Measurements from ENCODE around the gene ILF3. TPM values are rescaled to one million over a fixed set of nuclear protein-coding genes. Genes with fewer than 3 reads are reported as not detected.

The ILF3 gene
- total and polyA plus RNA-seq, 2 donors (not counting 3 experiments of a cell fraction or from before 2014, with no cell fraction given) = 186 to 459 TPM

- H3K4me3 ChIP-seq (replicated peaks in 1 of 3; ENCODE audit: insufficient read depth in 1 of 3, low read depth in 1 of 3, low read length in 3 of 3) = no peak overlapping the region
- intact Hi-C loops (cut with micrococcal nuclease) (no loop called here), dilution Hi-C loops (cut with MboI; ENCODE audit: extremely low pct_ligation_motif_present, low sequenced_read_pairs) (no loop called here)
- TF ChIP-seq MYC (IDR thresholded peaks at IDR 0.05; ENCODE audit: low read depth, low read length) (no peak), GATA2 (IDR thresholded peaks at IDR 0.05; ENCODE audit: insufficient read depth, insufficient read length, low read depth, low read length) (no peak), POLR2A (IDR thresholded peaks at IDR 0.05; ENCODE audit: low read depth, low read length) (no peak)
- TF ChIP-seq, protein P1, sequence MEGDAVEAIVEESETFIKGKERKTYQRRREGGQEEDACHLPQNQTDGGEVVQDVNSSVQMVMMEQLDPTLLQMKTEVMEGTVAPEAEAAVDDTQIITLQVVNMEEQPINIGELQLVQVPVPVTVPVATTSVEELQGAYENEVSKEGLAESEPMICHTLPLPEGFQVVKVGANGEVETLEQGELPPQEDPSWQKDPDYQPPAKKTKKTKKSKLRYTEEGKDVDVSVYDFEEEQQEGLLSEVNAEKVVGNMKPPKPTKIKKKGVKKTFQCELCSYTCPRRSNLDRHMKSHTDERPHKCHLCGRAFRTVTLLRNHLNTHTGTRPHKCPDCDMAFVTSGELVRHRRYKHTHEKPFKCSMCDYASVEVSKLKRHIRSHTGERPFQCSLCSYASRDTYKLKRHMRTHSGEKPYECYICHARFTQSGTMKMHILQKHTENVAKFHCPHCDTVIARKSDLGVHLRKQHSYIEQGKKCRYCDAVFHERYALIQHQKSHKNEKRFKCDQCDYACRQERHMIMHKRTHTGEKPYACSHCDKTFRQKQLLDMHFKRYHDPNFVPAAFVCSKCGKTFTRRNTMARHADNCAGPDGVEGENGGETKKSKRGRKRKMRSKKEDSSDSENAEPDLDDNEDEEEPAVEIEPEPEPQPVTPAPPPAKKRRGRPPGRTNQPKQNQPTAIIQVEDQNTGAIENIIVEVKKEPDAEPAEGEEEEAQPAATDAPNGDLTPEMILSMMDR (IDR thresholded peaks at IDR 0.05; ENCODE audit: extremely low read depth in 1 of 2, insufficient read depth in 1 of 2, low read depth in 1 of 2, low read length in 2 of 2) = no peak
- no peaks in the 10 kb centered on the region for H3K4me1 ChIP-seq (ENCODE audit: control insufficient read depth, extremely low read depth, insufficient read depth, low read length)
- H3K9ac ChIP-seq (replicated peaks; ENCODE audit: extremely low read depth, insufficient read depth, low read length) = no peak overlapping the region
- H3K9me3 ChIP-seq (replicated peaks; ENCODE audit: control insufficient read depth, insufficient read depth, low read length) = no peaks in the 10 kb centered on the region
- H3K4me2 ChIP-seq (ENCODE audit: insufficient read depth, low read length) = no peak overlapping the region
- H3K9me1 ChIP-seq (replicated peaks; ENCODE audit: control insufficient read depth, extremely low read depth, insufficient read depth, low read length) = no peaks in the 10 kb centered on the region
- H3K79me2 ChIP-seq (ENCODE audit: control insufficient read depth, insufficient read depth, low read length) = peaks cover 76% of the 10 kb centered on the region
- H4K20me1 ChIP-seq (replicated peaks; ENCODE audit: control insufficient read depth, extremely low read depth, insufficient read depth, low read length) = no peaks in the 10 kb centered on the region
- no peaks in the 10 kb centered on the region for H3K27me3 ChIP-seq (ENCODE audit: control insufficient read depth in 2 of 2, insufficient read depth in 2 of 2, low read length in 2 of 2)
- ChIA-PET POLR2A (no interaction called here), CTCF (interaction anchor here (0.8 to 1.4 kb wide), 2 partner anchors 19 to 128 kb away, joined by 3 to 7 read pairs; partner anchors contain the start of gene DNM2)
- BruUV-seq (replicated peaks) = no TSS peak
- no peaks in the 10 kb centered on the region for H3K36me3 ChIP-seq (ENCODE audit: control insufficient read depth in 2 of 2, extremely low read depth in 1 of 2, insufficient read depth in 2 of 2, low read length in 2 of 2)
- DNase-seq (ENCODE audit: low read depth, low spot score) = no peak
- H3K27ac ChIP-seq (ENCODE audit: insufficient read depth, low read depth, low read length) = no peak overlapping the region
- no peak overlapping the region for H2AFZ ChIP-seq (ENCODE audit: low read depth, low read length)
- FAIRE-seq = no peak
Observed at GRCh38 chr19:10736189-10736588, 82.0 kb downstream of the ILF3 start.

DNA sequence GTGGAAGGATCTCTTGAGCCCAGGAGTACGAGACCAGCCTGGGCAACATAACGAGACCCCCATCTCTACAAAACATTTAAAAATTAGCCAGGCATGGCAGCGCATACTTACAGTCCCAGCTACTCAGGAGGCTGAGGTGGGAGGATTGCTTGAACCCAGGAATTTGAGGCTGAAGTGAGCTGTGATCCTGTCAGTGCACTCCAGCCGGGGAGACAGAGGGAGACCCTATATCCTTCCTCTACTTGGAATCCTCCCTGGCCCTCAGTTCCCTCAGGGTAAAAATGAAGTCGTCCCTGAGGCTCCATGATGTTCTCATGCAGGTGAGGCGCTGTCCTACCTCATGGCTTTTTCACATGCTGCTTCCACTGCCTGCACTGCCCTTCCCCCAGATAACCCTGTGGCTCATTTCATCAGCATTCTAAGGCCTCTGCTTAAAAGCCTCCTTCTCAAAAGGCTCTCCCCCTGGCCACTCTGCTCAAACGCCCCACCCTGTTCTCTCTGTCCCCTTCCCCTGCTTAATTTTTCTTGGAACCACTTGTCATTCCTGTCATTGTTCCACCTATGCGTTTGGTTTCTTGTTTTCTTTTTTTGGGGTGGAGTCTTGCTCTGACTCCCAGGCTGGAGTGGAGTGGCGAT is 82.9 kb downstream of the ILF3 start:
- no peaks in the 10 kb centered on the region for H3K9me1 ChIP-seq (replicated peaks; ENCODE audit: control insufficient read depth, extremely low read depth, insufficient read depth, low read length)
- TF ChIP-seq FOS (IDR thresholded peaks at IDR 0.05; ENCODE audit: borderline replicate concordance, insufficient read depth, low read length) (no peak), MYC (IDR thresholded peaks at IDR 0.05; ENCODE audit: low read depth, low read length) (no peak)
- POLR2A ChIA-PET = no interaction called here
- H2AFZ ChIP-seq (ENCODE audit: low read depth, low read length) = no peak overlapping the region
- H3K4me3 ChIP-seq (replicated peaks in 1 of 3; ENCODE audit: insufficient read depth in 1 of 3, low read depth in 1 of 3, low read length in 3 of 3) = no peak overlapping the region
- H3K4me1 ChIP-seq (ENCODE audit: control insufficient read depth, extremely low read depth, insufficient read depth, low read length) = peaks cover 1% of the 10 kb centered on the region
- no peak overlapping the region for H3K27ac ChIP-seq (ENCODE audit: insufficient read depth, low read depth, low read length)
- intact Hi-C loops (cut with micrococcal nuclease) (no loop called here), dilution Hi-C loops (cut with MboI; ENCODE audit: extremely low pct_ligation_motif_present, low sequenced_read_pairs) (no loop called here)
- no peaks in the 10 kb centered on the region for H3K9me3 ChIP-seq (replicated peaks; ENCODE audit: control insufficient read depth, insufficient read depth, low read length)
- H4K20me1 ChIP-seq (replicated peaks; ENCODE audit: control insufficient read depth, extremely low read depth, insufficient read depth, low read length) = no peaks in the 10 kb centered on the region
- CTCF ChIA-PET = interaction anchor here (0.8 to 1.4 kb wide), 2 partner anchors 20 to 127 kb away, joined by 3 to 7 read pairs; partner anchors contain the start of gene DNM2
- no TSS peak for BruUV-seq (replicated peaks)
- no peaks in the 10 kb centered on the region for H3K36me3 ChIP-seq (ENCODE audit: control insufficient read depth in 2 of 2, extremely low read depth in 1 of 2, insufficient read depth in 2 of 2, low read length in 2 of 2)
- FAIRE-seq (no peak), DNase-seq (ENCODE audit: low read depth, low spot score) (no peak)
- H3K79me2 ChIP-seq (ENCODE audit: control insufficient read depth, insufficient read depth, low read length) = peaks cover 79% of the 10 kb centered on the region
- no peak overlapping the region for H3K9ac ChIP-seq (replicated peaks; ENCODE audit: extremely low read depth, insufficient read depth, low read length)
- no peak overlapping the region for H3K4me2 ChIP-seq (ENCODE audit: insufficient read depth, low read length)
- no peaks in the 10 kb centered on the region for H3K27me3 ChIP-seq (ENCODE audit: control insufficient read depth in 2 of 2, insufficient read depth in 2 of 2, low read length in 2 of 2)
